H9 (cell line): ENCODE data around the gene LIMS2. TPM values are rescaled to one million over a fixed set of nuclear protein-coding genes. Genes with fewer than 3 reads are reported as not detected.

Experiments
- DNase-seq: peaks from one replicate; pipeline ENCODE4 v3.0.0-alpha.2; 2017
- H2AFZ ChIP-seq: one replicate; pipeline ENCODE4 v1.6.1; 2013; ENCODE audit warnings: mild to moderate bottlenecking, low read length, control low read depth, moderate library complexity
- H2AK5ac ChIP-seq: 2 replicates; pipeline ENCODE4 v1.6.1; 2013; ENCODE audit warnings: low read length, control low read depth, mixed read lengths; ENCODE audit not compliant: insufficient read length
- H2BK120ac ChIP-seq: one replicate; pipeline ENCODE4 v1.6.1; 2013; ENCODE audit warnings: low read depth, mild to moderate bottlenecking, low read length, control low read depth, inconsistent platforms; ENCODE audit not compliant: poor library complexity, severe bottlenecking
- H2BK12ac ChIP-seq: 2 replicates; pipeline ENCODE4 v1.6.1; 2013; ENCODE audit warnings: low read length, control low read depth, mixed read lengths, low read depth; ENCODE audit not compliant: insufficient read length
- H2BK15ac ChIP-seq: 2 replicates; pipeline ENCODE4 v1.6.1; 2013; ENCODE audit warnings: low read depth, low read length, control low read depth
- H2BK20ac ChIP-seq: one replicate; pipeline ENCODE4 v1.6.1; 2013; ENCODE audit warnings: low read depth, mild to moderate bottlenecking, low read length, control low read depth, inconsistent platforms; ENCODE audit not compliant: poor library complexity, severe bottlenecking
- H2BK5ac ChIP-seq: 2 replicates; pipeline ENCODE4 v1.6.1; 2013; ENCODE audit warnings: low read length, control low read depth, mixed read lengths; ENCODE audit not compliant: insufficient read length
- H3K14ac ChIP-seq: 2 replicates; pipeline ENCODE4 v1.6.1; 2013; ENCODE audit warnings: low read length, control low read depth; ENCODE audit not compliant: insufficient read depth
- H3K18ac ChIP-seq: 2 replicates; pipeline ENCODE4 v1.6.1; 2013; ENCODE audit warnings: low read depth, mild to moderate bottlenecking, mixed read lengths, low read length, control low read depth; ENCODE audit not compliant: insufficient read length
- H3K23ac ChIP-seq: 2 replicates; pipeline ENCODE4 v1.6.1; 2013; ENCODE audit warnings: low read length, control low read depth, mixed read lengths, low read depth; ENCODE audit not compliant: insufficient read length
- H3K23me2 ChIP-seq: 2 replicates; pipeline ENCODE4 v1.6.1; 2013; ENCODE audit warnings: low read depth, mild to moderate bottlenecking, mixed read lengths, low read length, control low read depth; ENCODE audit not compliant: insufficient read length, poor library complexity, severe bottlenecking
- H3K27ac ChIP-seq: 2 replicates; pipeline ENCODE4 v1.5.1; 2013; ENCODE audit warnings: low read length, control low read depth, mixed read lengths, low read depth; ENCODE audit not compliant: insufficient read length
- H3K27me3 ChIP-seq: 2 replicates; pipeline ENCODE4 v1.6.1; 2013; ENCODE audit warnings: low read length, control low read depth, inconsistent platforms; ENCODE audit not compliant: insufficient read depth
- H3K4ac ChIP-seq: 2 replicates; pipeline ENCODE4 v1.6.1; 2013; ENCODE audit warnings: low read depth, mild to moderate bottlenecking, control low read depth, inconsistent platforms, low read length, moderate library complexity
- H3K4me1 ChIP-seq: 2 replicates; pipeline ENCODE4 v1.6.1; 2013; ENCODE audit warnings: low read length, control low read depth, inconsistent platforms; ENCODE audit not compliant: insufficient read depth
- H3K4me2 ChIP-seq: 2 replicates; pipeline ENCODE4 v1.6.1; 2013; ENCODE audit warnings: low read length, control low read depth, mixed read lengths; ENCODE audit not compliant: insufficient read length, insufficient read depth
- H3K56ac ChIP-seq: 2 replicates; pipeline ENCODE4 v1.6.1; 2013; ENCODE audit warnings: low read depth, mild to moderate bottlenecking, mixed read lengths, low read length, control low read depth; ENCODE audit not compliant: insufficient read length
- H3K79me1 ChIP-seq: 2 replicates; pipeline ENCODE4 v1.6.1; 2013; ENCODE audit warnings: low read depth, mild to moderate bottlenecking, moderate library complexity, low read length, control low read depth, inconsistent platforms; ENCODE audit not compliant: insufficient read depth, poor library complexity, severe bottlenecking
- H3K79me2 ChIP-seq: 2 replicates; pipeline ENCODE4 v1.6.1; 2013; ENCODE audit warnings: low read length, control low read depth, inconsistent platforms; ENCODE audit not compliant: insufficient read depth
- H3K9ac ChIP-seq: 2 replicates; pipeline ENCODE4 v1.6.1; 2013; ENCODE audit warnings: low read length, control low read depth, mixed read lengths; ENCODE audit not compliant: insufficient read length; ENCODE audit errors: extremely low read depth
- H3K9me3 ChIP-seq: one replicate; pipeline ENCODE4 v1.6.1; 2013; ENCODE audit warnings: low read depth, low read length, inconsistent platforms; ENCODE audit not compliant: control insufficient read depth
- H3T11ph ChIP-seq: one replicate; pipeline ENCODE4 v1.6.1; 2013; ENCODE audit warnings: mild to moderate bottlenecking, low read length, control low read depth, inconsistent platforms
- H4K20me1 ChIP-seq: one replicate; pipeline ENCODE4 v1.6.1; 2013; ENCODE audit not compliant: control insufficient read depth, insufficient read length, insufficient read depth
- H4K5ac ChIP-seq: 2 replicates; pipeline ENCODE4 v1.6.1; 2013; ENCODE audit warnings: low read depth, mild to moderate bottlenecking, mixed read lengths, low read length, control low read depth; ENCODE audit not compliant: insufficient read length
- H4K8ac ChIP-seq: replicated peaks from 2 replicates; pipeline ENCODE4 v1.6.1; 2013; ENCODE audit warnings: low read length, control low read depth, mixed read lengths, low read depth; ENCODE audit not compliant: insufficient read length
- H4K91ac ChIP-seq: 2 replicates; pipeline ENCODE4 v1.6.1; 2013; ENCODE audit warnings: low read depth, mild to moderate bottlenecking, moderate library complexity, mixed read lengths, low read length, control low read depth; ENCODE audit not compliant: insufficient read length
- H3K27ac Mint-ChIP-seq, 3 experiments: 2 replicates in 2 of 3; 3 replicates in 1 of 3; pipeline ENCODE4 v1.8.0; 2020 to 2021; ENCODE audit warnings: mixed read lengths in 3 of 3, mild to moderate bottlenecking in 1 of 3, moderate library complexity in 1 of 3
- H3K27me3 Mint-ChIP-seq: 2 replicates; pipeline ENCODE4 v1.8.0; 2021; ENCODE audit warnings: low read depth, mild to moderate bottlenecking, moderate library complexity, mixed read lengths
- H3K36me3 Mint-ChIP-seq, 3 experiments: 2 replicates in 2 of 3; 3 replicates in 1 of 3; pipeline ENCODE4 v1.8.0; 2020 to 2021; ENCODE audit warnings: low read depth in 3 of 3, mixed read lengths in 3 of 3; ENCODE audit not compliant: insufficient read depth in 1 of 3
- H3K4me1 Mint-ChIP-seq, 2 experiments: 2 replicates each; pipeline ENCODE4 v1.8.0; 2020; ENCODE audit warnings: mixed read lengths in 2 of 2
- H3K4me3 Mint-ChIP-seq, 2 experiments: 2 replicates in 1 of 2; 3 replicates in 1 of 2; pipeline ENCODE4 v1.8.0; 2020 to 2021; ENCODE audit warnings: mild to moderate bottlenecking in 2 of 2, mixed read lengths in 2 of 2, moderate library complexity in 1 of 2
- H3K9me3 Mint-ChIP-seq, 2 experiments: 2 replicates in 1 of 2; 3 replicates in 1 of 2; pipeline ENCODE4 v1.8.0; 2020; ENCODE audit warnings: mild to moderate bottlenecking in 2 of 2, mixed read lengths in 2 of 2, moderate library complexity in 1 of 2
- WGBS: extraction: QIAGEN DNeasy Blood & Tissue Kit; methylation state at CpG from one replicate; pipeline ENCODE4 v1.1.7; 2013; ENCODE audit warnings: missing lambda C conversion rate, low lambda C conversion rate, mixed read lengths; ENCODE audit not compliant: insufficient read length; ENCODE audit errors: extremely low coverage; 5-methylcytosine and 5-hydroxymethylcytosine counted together
- total RNA-seq: library from RNA; stranded (reverse); gene quantifications from 2 replicates; pipeline ENCODE4 v1.2.1, GENCODE V29; 2021
- TF ChIP-seq, protein P1 (sequence below): fragments of 200-600 bp; sonication (generic); conservative IDR thresholded peaks from 3 replicates; pipeline ENCODE4 v1.8.0; 2021; ENCODE audit warnings: antibody characterized with exemption, mild to moderate bottlenecking

LIMS2 gene
- total RNA-seq, 1 experiment from 2014 or later: 5.9 TPM

DNA sequence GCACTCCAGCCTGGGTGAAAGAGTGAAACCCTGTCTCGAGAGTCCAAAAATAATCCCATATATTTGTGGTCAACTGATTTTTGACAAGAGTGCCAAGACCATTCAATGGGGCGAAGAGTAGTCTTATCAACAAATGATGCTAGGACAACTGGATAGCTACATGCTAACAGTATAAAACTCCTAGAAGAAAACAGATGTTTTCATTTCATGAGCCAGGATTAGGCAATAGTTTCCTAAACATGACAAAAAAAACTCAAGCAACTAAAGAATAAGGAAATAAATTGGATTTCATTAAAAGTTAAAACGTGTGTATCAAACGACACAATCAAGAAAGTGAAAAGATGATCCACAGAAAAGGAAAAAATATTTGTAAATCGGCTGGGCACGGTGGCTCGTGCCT, 6.3 kb downstream of the LIMS2 start:
- Histone ChIP-seq H3K23me2 (peaks cover 4% of the 10 kb centered on the region), H3K56ac (no peak overlapping the region), H3K27me3 (peaks cover 14% of the 10 kb centered on the region; the same call in 1 of the 2 replicates), H3K4me1 (no peaks in the 10 kb centered on the region), H2AK5ac (no peak overlapping the region), H3K9me3 (no peaks in the 10 kb centered on the region), H3K4me2 (no peak overlapping the region), H3K9ac (no peak overlapping the region), H3K18ac (no peak overlapping the region), H2BK120ac (no peak overlapping the region), H3K14ac (no peak overlapping the region), H2BK12ac (no peak overlapping the region), H4K8ac (no peak overlapping the region), H2BK15ac (no peak overlapping the region), H4K5ac (no peak overlapping the region), H2AFZ (no peak overlapping the region), H3K23ac (no peak overlapping the region), H4K20me1 (no peaks in the 10 kb centered on the region), H3T11ph (no peak overlapping the region), H2BK5ac (no peak overlapping the region), H4K91ac (no peak overlapping the region), H3K4ac (no peak overlapping the region), H2BK20ac (no peak overlapping the region), H3K27ac (no peak overlapping the region), H3K79me1 (no peaks in the 10 kb centered on the region), H3K79me2 (no peaks in the 10 kb centered on the region)
- H3K4me1 Mint-ChIP-seq: peaks cover 0 to 3% of the 10 kb centered on the region in 2 experiments; a peak in 1 of 4 replicates
- no peaks in the 10 kb centered on the region for H3K36me3 Mint-ChIP-seq
- H3K9me3 Mint-ChIP-seq: no peaks in the 10 kb centered on the region
- peaks cover 79% of the 10 kb centered on the region for H3K27me3 Mint-ChIP-seq
- H3K27ac Mint-ChIP-seq: no peak overlapping the region
- no peak overlapping the region for H3K4me3 Mint-ChIP-seq
- no peak for DNase-seq
- no CpG with 5 or more reads among the region's 7 CpGs for WGBS
- TF ChIP-seq, protein P1, sequence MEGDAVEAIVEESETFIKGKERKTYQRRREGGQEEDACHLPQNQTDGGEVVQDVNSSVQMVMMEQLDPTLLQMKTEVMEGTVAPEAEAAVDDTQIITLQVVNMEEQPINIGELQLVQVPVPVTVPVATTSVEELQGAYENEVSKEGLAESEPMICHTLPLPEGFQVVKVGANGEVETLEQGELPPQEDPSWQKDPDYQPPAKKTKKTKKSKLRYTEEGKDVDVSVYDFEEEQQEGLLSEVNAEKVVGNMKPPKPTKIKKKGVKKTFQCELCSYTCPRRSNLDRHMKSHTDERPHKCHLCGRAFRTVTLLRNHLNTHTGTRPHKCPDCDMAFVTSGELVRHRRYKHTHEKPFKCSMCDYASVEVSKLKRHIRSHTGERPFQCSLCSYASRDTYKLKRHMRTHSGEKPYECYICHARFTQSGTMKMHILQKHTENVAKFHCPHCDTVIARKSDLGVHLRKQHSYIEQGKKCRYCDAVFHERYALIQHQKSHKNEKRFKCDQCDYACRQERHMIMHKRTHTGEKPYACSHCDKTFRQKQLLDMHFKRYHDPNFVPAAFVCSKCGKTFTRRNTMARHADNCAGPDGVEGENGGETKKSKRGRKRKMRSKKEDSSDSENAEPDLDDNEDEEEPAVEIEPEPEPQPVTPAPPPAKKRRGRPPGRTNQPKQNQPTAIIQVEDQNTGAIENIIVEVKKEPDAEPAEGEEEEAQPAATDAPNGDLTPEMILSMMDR: no peak
